ENCODE measurements around the gene PODXL2. TPM values are rescaled to one million over a fixed set of nuclear protein-coding genes. Genes with fewer than 3 reads are reported as not detected.

The PODXL2 gene
- total and polyA plus RNA-seq, 8 donors, result 2.9 to 18.0 (median 14.5) TPM

- intact Hi-C loops (cut with DNase I), result no loop called here
- H3K36me3 ChIP-seq, result no peaks in the 10 kb centered on the region
- ATAC-seq (no peak), DNase-seq (no peak)
- no peak overlapping the region for H3K27ac ChIP-seq
- H3K4me3 ChIP-seq, result no peak overlapping the region
- H3K27me3 ChIP-seq, result no peaks in the 10 kb centered on the region
- TF ChIP-seq CTCF (IDR thresholded peaks at IDR 0.05), result no peak
- peaks cover 7 to 16% of the 10 kb centered on the region in 2 donors for H3K4me1 ChIP-seq
- no peaks in the 10 kb centered on the region for H3K9me3 ChIP-seq
Observed at GRCh38 chr3:127685708-127686511, 56.9 kb downstream of the PODXL2 start.

GRCh38 chr3:127686512-127686894 is 57.5 kb downstream of the PODXL2 start:
- H3K4me1 ChIP-seq, result peaks cover 7 to 16% of the 10 kb centered on the region in 2 donors
- no peak overlapping the region for H3K4me3 ChIP-seq
- DNase-seq (no peak), ATAC-seq (no peak)
- H3K27me3 ChIP-seq, result no peaks in the 10 kb centered on the region
- no peak for TF ChIP-seq CTCF (IDR thresholded peaks at IDR 0.05)
- intact Hi-C loops (cut with DNase I), result no loop called here
- H3K27ac ChIP-seq, result no peak overlapping the region
- no peaks in the 10 kb centered on the region for H3K9me3 ChIP-seq
- H3K36me3 ChIP-seq, result peaks cover 0 to 2% of the 10 kb centered on the region in 2 donors

GRCh38 chr3:127687228-127687737 is 58.3 kb downstream of the PODXL2 start:
- no peaks in the 10 kb centered on the region for H3K9me3 ChIP-seq
- no peak overlapping the region for H3K27ac ChIP-seq
- peaks cover 7 to 16% of the 10 kb centered on the region in 2 donors for H3K4me1 ChIP-seq
- intact Hi-C loops (cut with DNase I), result no loop called here
- TF ChIP-seq CTCF (IDR thresholded peaks at IDR 0.05), result no peak
- H3K4me3 ChIP-seq, result no peak overlapping the region
- peaks cover 0 to 10% of the 10 kb centered on the region in 2 donors for H3K36me3 ChIP-seq
- no peaks in the 10 kb centered on the region for H3K27me3 ChIP-seq
- DNase-seq (no peak), ATAC-seq (no peak)

- Histone ChIP-seq H3K4me1 (peaks cover 7 to 11% of the 10 kb centered on the region in 2 donors), H3K36me3 (peaks cover 0 to 17% of the 10 kb centered on the region in 2 donors), H3K9me3 (no peaks in the 10 kb centered on the region), H3K27ac (no peak overlapping the region), H3K27me3 (no peaks in the 10 kb centered on the region), H3K4me3 (no peak overlapping the region)
- ATAC-seq, result no peak
- DNase-seq, result peak in 1 of 4 donors; percentile 7
- TF ChIP-seq CTCF (IDR thresholded peaks at IDR 0.05), result no peak
- intact Hi-C loops (cut with DNase I), result no loop called here
Observed at GRCh38 chr3:127688022-127688415, 59.0 kb downstream of the PODXL2 start.

- Histone ChIP-seq H3K9me3 (no peaks in the 10 kb centered on the region), H3K4me3 (no peak overlapping the region), H3K27ac (no peak overlapping the region), H3K4me1 (peaks cover 5 to 7% of the 10 kb centered on the region in 2 donors), H3K36me3 (peaks cover 0 to 23% of the 10 kb centered on the region in 2 donors), H3K27me3 (no peaks in the 10 kb centered on the region)
- ATAC-seq (no peak), DNase-seq (peak in 1 of 4 donors; percentile 19)
- TF ChIP-seq CTCF (IDR thresholded peaks at IDR 0.05), result no peak
- intact Hi-C loops (cut with DNase I), result no loop called here
Observed at GRCh38 chr3:127688416-127689265, 59.7 kb downstream of the PODXL2 start.

All from left lung (tissue), 10 donors.